ENCODE measurements around the gene SDF2L1.
"Not testable (repeated sequence)": the region's sequence is repeated elsewhere in the genome, so short reads cannot be mapped to it uniquely, and the experiment has no call there.

The SDF2L1 gene

GRCh38 chr22:21632237-21632895 lies 9.7 kb upstream of the SDF2L1 start, which contains the start of gene CCDC116:
CCDC116 (plus strand) TSS chr22:21632760; CDS start chr22:21633182, 422 bp downstream.
- 88% methylated on average over 27 of the region's 27 CpGs for WGBS
- no peaks in the 10 kb centered on the region for H3K9me3 ChIP-seq (ENCODE audit: insufficient read depth, low read depth, low read length)
- H3K4me3 ChIP-seq (ENCODE audit: low read length) = no peak within 1 kb of the TSS
- H3K4me1 ChIP-seq (ENCODE audit: insufficient read depth, low read length) = no peaks in the 10 kb centered on the region
- peaks cover 11% of the 10 kb centered on the region for H3K36me3 ChIP-seq (ENCODE audit: insufficient read depth, low read length)
- H3K9ac ChIP-seq (ENCODE audit: low read depth, low read length) = no peak within 1 kb of the TSS
- no peak within 1 kb of the TSS for H3K27ac ChIP-seq (ENCODE audit: low read depth, low read length)
- no peaks in the 10 kb centered on the region for H3K27me3 ChIP-seq (ENCODE audit: insufficient read depth, low read length)

GRCh38 chr22:21632931-21633330 lies 9.2 kb upstream of the SDF2L1 start:
- 95% methylated on average over 18 of the region's 18 CpGs for WGBS
- Histone ChIP-seq H3K36me3 (ENCODE audit: insufficient read depth, low read length) (peaks cover 6% of the 10 kb centered on the region), H3K9me3 (ENCODE audit: insufficient read depth, low read depth, low read length) (no peaks in the 10 kb centered on the region), H3K4me3 (ENCODE audit: low read length) (no peak overlapping the region), H3K27me3 (ENCODE audit: insufficient read depth, low read length) (no peaks in the 10 kb centered on the region), H3K4me1 (ENCODE audit: insufficient read depth, low read length) (no peaks in the 10 kb centered on the region), H3K9ac (ENCODE audit: low read depth, low read length) (no peak overlapping the region), H3K27ac (ENCODE audit: low read depth, low read length) (no peak overlapping the region)

- 86% methylated on average over 4 of the region's 4 CpGs for WGBS
- H3K4me3 ChIP-seq (ENCODE audit: low read length) = no peak overlapping the region
- H3K36me3 ChIP-seq (ENCODE audit: insufficient read depth, low read length) = 0 out of 2 replicates have a peak, but pooled peaks cover under 1% of the 10 kb centered on the region
- H3K4me1 ChIP-seq (ENCODE audit: insufficient read depth, low read length) = no peaks in the 10 kb centered on the region
- H3K9me3 ChIP-seq (ENCODE audit: insufficient read depth, low read depth, low read length) = no peaks in the 10 kb centered on the region
- H3K27ac ChIP-seq (ENCODE audit: low read depth, low read length) = no peak overlapping the region
- H3K27me3 ChIP-seq (ENCODE audit: insufficient read depth, low read length) = no peaks in the 10 kb centered on the region
- no peak overlapping the region for H3K9ac ChIP-seq (ENCODE audit: low read depth, low read length)
Observed at GRCh38 chr22:21633481-21633880, 8.6 kb upstream of the SDF2L1 start.

- H3K9me3 ChIP-seq (ENCODE audit: insufficient read depth, low read depth, low read length) = no peaks in the 10 kb centered on the region
- H3K4me3 ChIP-seq (ENCODE audit: low read length) = no peak overlapping the region
- 92% methylated on average over 16 of the region's 16 CpGs for WGBS
- no peak overlapping the region for H3K9ac ChIP-seq (ENCODE audit: low read depth, low read length)
- no peak overlapping the region for H3K27ac ChIP-seq (ENCODE audit: low read depth, low read length)
- H3K36me3 ChIP-seq (ENCODE audit: insufficient read depth, low read length) = no peaks in the 10 kb centered on the region
- no peaks in the 10 kb centered on the region for H3K4me1 ChIP-seq (ENCODE audit: insufficient read depth, low read length)
- no peaks in the 10 kb centered on the region for H3K27me3 ChIP-seq (ENCODE audit: insufficient read depth, low read length)
Observed at GRCh38 chr22:21634081-21634480, 8.0 kb upstream of the SDF2L1 start.

GRCh38 chr22:21634844-21635243 lies 7.3 kb upstream of the SDF2L1 start:
- no peaks in the 10 kb centered on the region for H3K27me3 ChIP-seq (ENCODE audit: insufficient read depth, low read length)
- 90% methylated on average over 19 of the region's 19 CpGs for WGBS
- H3K27ac ChIP-seq (ENCODE audit: low read depth, low read length) = no peak overlapping the region
- H3K4me1 ChIP-seq (ENCODE audit: insufficient read depth, low read length) = no peaks in the 10 kb centered on the region
- H3K9ac ChIP-seq (ENCODE audit: low read depth, low read length) = no peak overlapping the region
- H3K36me3 ChIP-seq (ENCODE audit: insufficient read depth, low read length) = no peaks in the 10 kb centered on the region
- H3K9me3 ChIP-seq (ENCODE audit: insufficient read depth, low read depth, low read length) = no peaks in the 10 kb centered on the region
- H3K4me3 ChIP-seq (ENCODE audit: low read length) = no peak overlapping the region

- no peaks in the 10 kb centered on the region for H3K36me3 ChIP-seq (ENCODE audit: insufficient read depth, low read length)
Observed at GRCh38 chr22:21635771-21636510, 6.2 kb upstream of the SDF2L1 start.

DNA sequence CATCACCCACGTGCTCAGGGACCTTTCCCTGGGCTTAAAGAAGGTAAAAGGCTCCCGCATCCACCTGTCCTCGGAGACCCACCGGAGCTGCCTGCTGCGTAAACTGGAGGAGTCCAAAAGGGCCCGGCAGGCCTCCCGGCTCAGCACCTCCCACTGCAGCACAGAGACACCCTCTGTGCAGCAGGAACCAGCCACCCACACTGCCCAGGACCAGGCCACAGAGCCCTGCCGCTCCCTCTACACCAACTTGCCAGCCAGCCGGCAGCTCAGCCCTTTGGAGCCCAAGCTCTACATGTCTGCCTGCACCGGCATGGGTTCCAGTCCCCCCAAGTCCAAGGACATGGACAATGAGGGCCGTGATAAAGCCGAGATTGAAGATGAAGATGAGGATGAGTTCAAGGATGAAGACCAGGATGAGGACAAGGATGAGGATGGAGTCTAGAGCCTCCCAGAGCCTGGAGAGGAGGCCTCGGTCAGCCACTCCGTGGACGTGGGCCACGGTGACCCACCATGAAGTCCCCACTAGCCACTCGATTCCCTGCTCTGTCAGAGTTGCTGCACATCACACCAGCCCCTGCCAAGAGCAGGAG lies 5.4 kb upstream of the SDF2L1 start:
- Histone ChIP-seq H3K27me3 (ENCODE audit: insufficient read depth, low read length) (peaks cover 6% of the 10 kb centered on the region; the same call in 1 of the 2 replicates), H3K36me3 (ENCODE audit: insufficient read depth, low read length) (no peaks in the 10 kb centered on the region), H3K27ac (ENCODE audit: low read depth, low read length) (no peak overlapping the region), H3K4me3 (ENCODE audit: low read length) (no peak overlapping the region), H3K9me3 (ENCODE audit: insufficient read depth, low read depth, low read length) (no peaks in the 10 kb centered on the region), H3K4me1 (ENCODE audit: insufficient read depth, low read length) (no peaks in the 10 kb centered on the region), H3K9ac (ENCODE audit: low read depth, low read length) (no peak overlapping the region)
- 92% methylated on average over 17 of the region's 17 CpGs for WGBS

More at GRCh38 chr22:21635771-21636510, 6.2 kb upstream of the SDF2L1 start:
- Histone ChIP-seq H3K27me3 (ENCODE audit: insufficient read depth, low read length) (peaks cover 5% of the 10 kb centered on the region; the same call in 1 of the 2 replicates), H3K9me3 (ENCODE audit: insufficient read depth, low read depth, low read length) (no peaks in the 10 kb centered on the region), H3K4me3 (ENCODE audit: low read length) (no peak overlapping the region), H3K4me1 (ENCODE audit: insufficient read depth, low read length) (no peaks in the 10 kb centered on the region), H3K27ac (ENCODE audit: low read depth, low read length) (no peak overlapping the region), H3K9ac (ENCODE audit: low read depth, low read length) (no peak overlapping the region)
- 87% methylated on average over 15 of the region's 15 CpGs for WGBS

GRCh38 chr22:21637450-21637849 lies 4.7 kb upstream of the SDF2L1 start:
- not testable (repeated sequence) for H3K36me3 ChIP-seq (ENCODE audit: insufficient read depth, low read length); H3K4me1 ChIP-seq (ENCODE audit: insufficient read depth, low read length); H3K27me3 ChIP-seq (ENCODE audit: insufficient read depth, low read length); H3K9me3 ChIP-seq (ENCODE audit: insufficient read depth, low read depth, low read length); H3K4me3 ChIP-seq (ENCODE audit: low read length); H3K27ac ChIP-seq (ENCODE audit: low read depth, low read length); H3K9ac ChIP-seq (ENCODE audit: low read depth, low read length)
- 94% methylated on average over 2 of the region's 2 CpGs for WGBS

DNA sequence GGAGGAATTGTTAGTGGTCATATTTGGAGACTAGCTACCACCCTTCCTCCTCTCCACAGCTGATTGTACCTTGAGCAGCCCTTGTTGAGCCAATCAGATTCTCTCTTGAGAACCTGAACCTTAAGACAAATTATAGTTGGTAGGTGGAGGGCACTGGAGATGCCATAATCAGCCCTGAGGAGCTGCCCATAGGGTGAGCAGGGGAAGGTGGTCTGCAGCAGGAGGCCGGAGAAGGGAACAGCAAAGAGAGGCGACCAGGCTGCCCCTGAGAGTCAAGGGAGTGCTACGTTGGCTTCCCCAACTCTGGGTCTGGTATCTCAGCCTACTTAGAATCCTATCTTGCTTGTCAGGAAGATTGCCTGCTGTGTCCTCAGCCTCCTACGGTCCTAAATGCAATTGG lies 2.7 kb upstream of the SDF2L1 start:
- no peaks in the 10 kb centered on the region for H3K4me1 ChIP-seq (ENCODE audit: insufficient read depth, low read length)
- WGBS = 88% methylated on average over 4 of the region's 4 CpGs
- H3K27me3 ChIP-seq (ENCODE audit: insufficient read depth, low read length) = peaks cover 6% of the 10 kb centered on the region; the same call in 1 of the 2 replicates
- H3K27ac ChIP-seq (ENCODE audit: low read depth, low read length) = no peak overlapping the region
- no peak overlapping the region for H3K4me3 ChIP-seq (ENCODE audit: low read length)
- no peaks in the 10 kb centered on the region for H3K9me3 ChIP-seq (ENCODE audit: insufficient read depth, low read depth, low read length)
- H3K9ac ChIP-seq (ENCODE audit: low read depth, low read length) = no peak overlapping the region
- peaks cover 7% of the 10 kb centered on the region; the same call in 1 of the 2 replicates for H3K36me3 ChIP-seq (ENCODE audit: insufficient read depth, low read length)

DNA sequence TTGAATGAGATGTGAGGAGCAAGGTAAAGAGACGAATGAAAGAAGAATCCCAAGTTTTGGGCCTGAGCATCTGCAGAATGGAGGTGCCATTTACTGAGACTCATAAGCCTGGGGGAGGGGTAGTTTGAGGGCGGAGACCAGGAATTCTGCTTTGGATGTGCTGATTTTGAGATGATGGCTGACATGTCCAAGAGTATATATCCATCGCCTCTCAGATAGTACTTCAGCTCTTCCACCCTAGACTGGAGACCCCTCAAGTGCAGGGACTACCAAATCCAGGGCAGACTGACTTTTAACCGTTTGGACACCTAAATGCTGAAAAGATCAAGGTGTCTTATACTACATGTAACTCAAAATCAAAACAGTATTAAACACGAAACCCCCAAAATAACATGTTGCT lies 1.3 kb upstream of the SDF2L1 start:
- WGBS = 90% methylated on average over 5 of the region's 5 CpGs
- Histone ChIP-seq H3K9ac (ENCODE audit: low read depth, low read length) (no peak overlapping the region), H3K36me3 (ENCODE audit: insufficient read depth, low read length) (peaks cover 11% of the 10 kb centered on the region; the same call in 1 of the 2 replicates), H3K27me3 (ENCODE audit: insufficient read depth, low read length) (peaks cover 6% of the 10 kb centered on the region; the same call in 1 of the 2 replicates), H3K9me3 (ENCODE audit: insufficient read depth, low read depth, low read length) (no peaks in the 10 kb centered on the region), H3K4me3 (ENCODE audit: low read length) (peak overlapping the region; percentile 64; the same call in 1 of the 2 replicates), H3K27ac (ENCODE audit: low read depth, low read length) (no peak overlapping the region), H3K4me1 (ENCODE audit: insufficient read depth, low read length) (no peaks in the 10 kb centered on the region)

- peak overlapping the region; percentile 78 for H3K9ac ChIP-seq (ENCODE audit: low read depth, low read length)
- H3K9me3 ChIP-seq (ENCODE audit: insufficient read depth, low read depth, low read length) = no peaks in the 10 kb centered on the region
- peak overlapping the region; percentile 64 for H3K4me3 ChIP-seq (ENCODE audit: low read length)
- 10% methylated on average over 9 of the region's 9 CpGs for WGBS
- H3K27me3 ChIP-seq (ENCODE audit: insufficient read depth, low read length) = peaks cover 6% of the 10 kb centered on the region; the same call in 1 of the 2 replicates
- no peak overlapping the region for H3K27ac ChIP-seq (ENCODE audit: low read depth, low read length)
- H3K36me3 ChIP-seq (ENCODE audit: insufficient read depth, low read length) = peaks cover 15% of the 10 kb centered on the region; the same call in 1 of the 2 replicates
- H3K4me1 ChIP-seq (ENCODE audit: insufficient read depth, low read length) = no peaks in the 10 kb centered on the region
Observed at GRCh38 chr22:21641417-21641788, 699 bp upstream of the SDF2L1 start.
